ENCODE data around the gene AK5.

DNA sequence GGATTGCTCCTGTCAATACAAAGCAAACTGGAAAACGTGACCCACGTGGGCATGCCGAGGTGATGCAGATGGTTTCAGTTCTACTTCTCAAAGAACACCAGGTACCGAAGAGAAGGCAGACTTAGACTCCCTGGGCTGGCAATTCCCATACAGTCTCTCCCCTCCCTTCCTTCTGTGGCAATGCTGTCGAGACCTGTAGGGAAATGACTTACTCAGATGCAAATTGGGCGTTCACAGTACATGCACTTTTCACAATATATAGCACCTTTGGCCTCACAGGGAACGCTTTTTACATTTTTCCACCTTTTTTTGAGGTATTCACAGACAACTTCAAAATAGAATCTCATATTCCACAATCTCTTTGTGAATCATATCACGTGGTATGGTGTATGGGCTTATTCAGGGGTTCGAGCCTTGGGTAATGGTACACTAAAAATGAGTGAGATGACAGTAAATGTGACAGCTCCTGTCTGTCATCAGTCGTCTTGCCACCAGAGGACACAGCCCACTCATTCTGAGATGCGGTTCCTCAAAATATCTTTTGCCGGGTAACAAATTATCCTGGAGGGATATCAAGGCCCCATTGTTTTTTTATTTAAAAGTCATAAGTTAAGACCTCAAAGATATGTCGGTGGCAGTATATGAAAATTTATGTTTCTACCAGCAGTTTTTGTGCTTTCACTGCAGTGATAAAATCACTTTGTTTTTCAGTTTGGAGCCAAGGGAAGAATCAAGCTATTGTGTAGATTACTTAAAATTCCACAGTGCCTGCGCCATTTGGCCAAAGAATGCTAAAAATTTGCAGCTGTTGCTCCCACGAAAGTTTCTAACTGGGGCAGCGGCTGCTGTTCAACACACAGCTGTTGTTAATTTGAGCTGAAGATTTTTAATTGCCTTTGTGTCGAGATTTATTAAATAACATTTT, 232.3 kb downstream of the AK5 start:
- TF ChIP-seq, protein P1, sequence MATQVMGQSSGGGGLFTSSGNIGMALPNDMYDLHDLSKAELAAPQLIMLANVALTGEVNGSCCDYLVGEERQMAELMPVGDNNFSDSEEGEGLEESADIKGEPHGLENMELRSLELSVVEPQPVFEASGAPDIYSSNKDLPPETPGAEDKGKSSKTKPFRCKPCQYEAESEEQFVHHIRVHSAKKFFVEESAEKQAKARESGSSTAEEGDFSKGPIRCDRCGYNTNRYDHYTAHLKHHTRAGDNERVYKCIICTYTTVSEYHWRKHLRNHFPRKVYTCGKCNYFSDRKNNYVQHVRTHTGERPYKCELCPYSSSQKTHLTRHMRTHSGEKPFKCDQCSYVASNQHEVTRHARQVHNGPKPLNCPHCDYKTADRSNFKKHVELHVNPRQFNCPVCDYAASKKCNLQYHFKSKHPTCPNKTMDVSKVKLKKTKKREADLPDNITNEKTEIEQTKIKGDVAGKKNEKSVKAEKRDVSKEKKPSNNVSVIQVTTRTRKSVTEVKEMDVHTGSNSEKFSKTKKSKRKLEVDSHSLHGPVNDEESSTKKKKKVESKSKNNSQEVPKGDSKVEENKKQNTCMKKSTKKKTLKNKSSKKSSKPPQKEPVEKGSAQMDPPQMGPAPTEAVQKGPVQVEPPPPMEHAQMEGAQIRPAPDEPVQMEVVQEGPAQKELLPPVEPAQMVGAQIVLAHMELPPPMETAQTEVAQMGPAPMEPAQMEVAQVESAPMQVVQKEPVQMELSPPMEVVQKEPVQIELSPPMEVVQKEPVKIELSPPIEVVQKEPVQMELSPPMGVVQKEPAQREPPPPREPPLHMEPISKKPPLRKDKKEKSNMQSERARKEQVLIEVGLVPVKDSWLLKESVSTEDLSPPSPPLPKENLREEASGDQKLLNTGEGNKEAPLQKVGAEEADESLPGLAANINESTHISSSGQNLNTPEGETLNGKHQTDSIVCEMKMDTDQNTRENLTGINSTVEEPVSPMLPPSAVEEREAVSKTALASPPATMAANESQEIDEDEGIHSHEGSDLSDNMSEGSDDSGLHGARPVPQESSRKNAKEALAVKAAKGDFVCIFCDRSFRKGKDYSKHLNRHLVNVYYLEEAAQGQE (IDR thresholded peaks at IDR 0.05; ENCODE audit: insufficient read depth in 1 of 2, low read depth in 2 of 2, low read length in 2 of 2): no peak
- TF ChIP-seq POLR2AphosphoS5 (IDR thresholded peaks at IDR 0.05; ENCODE audit: low read depth, low read length) (no peak), SIN3A (IDR thresholded peaks at IDR 0.05; ENCODE audit: borderline replicate concordance, insufficient read depth, low read length) (no peak), TAF1 (IDR thresholded peaks at IDR 0.05; ENCODE audit: borderline replicate concordance, insufficient read depth, low read length) (no peak)
